Tibial nerve (tissue), 4 donors: Measurements from ENCODE around the gene CCDC85C. TPM values are rescaled to one million over a fixed set of nuclear protein-coding genes. Genes with fewer than 3 reads are reported as not detected.

ENCODE experiments used
- DNase-seq, 2 donors: peaks; one replicate each; pipeline ENCODE4 v3.0.0-alpha.2; 2019; ENCODE audit warnings: low spot score in 2 of 2
- H3K27ac ChIP-seq, 4 donors: fragments of 200-600 bp; sonication (generic) in 3 of 4; one replicate each; pipeline ENCODE4 v1.5.1; 2017 to 2019; ENCODE audit warnings: mild to moderate bottlenecking in 1 of 4
- H3K27me3 ChIP-seq, 2 donors: fragments of 200-600 bp; sonication (generic) in 1 of 2; one replicate each; pipeline versions ENCODE4 v1.5.1 to v1.6.0; 2017 to 2019
- H3K36me3 ChIP-seq, 3 donors: fragments of 200-600 bp; sonication (generic); one replicate each; pipeline ENCODE4 v1.5.1; 2018 to 2019
- H3K4me1 ChIP-seq, 4 donors: fragments of 200-600 bp; sonication (generic) in 3 of 4; one replicate each; pipeline ENCODE4 v1.5.1; 2017 to 2019
- H3K4me3 ChIP-seq, 4 donors: fragments of 200-600 bp; sonication (generic) in 3 of 4; one replicate each; pipeline ENCODE4 v1.5.1; 2017 to 2019; ENCODE audit warnings: mild to moderate bottlenecking in 1 of 4, moderate library complexity in 1 of 4
- H3K9me3 ChIP-seq, 4 donors: fragments of 200-600 bp; sonication (generic) in 3 of 4; one replicate each; pipeline ENCODE4 v1.5.1; 2017 to 2019
- CTCF ChIP-seq, 5 experiments: fragments of 200-600 bp in 3 of 5; fragments of 450-650 bp in 2 of 5; sonication (generic) in 3 of 5; IDR thresholded peaks; one replicate each; pipeline ENCODE4 v1.5.1; 2016 to 2019; ENCODE audit warnings: antibody characterized with exemption in 5 of 5, mild to moderate bottlenecking in 3 of 5, moderate library complexity in 2 of 5
- EP300 ChIP-seq, 2 donors: sonication (generic); formaldehyde crosslinking; IDR thresholded peaks; one replicate each; pipeline ENCODE4 v1.6.1; 2017; ENCODE audit warnings: antibody characterized with exemption in 2 of 2, mild to moderate bottlenecking in 1 of 2
- POLR2A ChIP-seq, 2 donors: fragments of 450-650 bp; IDR thresholded peaks; one replicate each; pipeline ENCODE4 v1.6.1; 2017; ENCODE audit warnings: antibody characterized with exemption in 2 of 2, mild to moderate bottlenecking in 2 of 2, moderate library complexity in 2 of 2
- WGBS, 2 donors: methylation state at CpG; one replicate each; pipeline ENCODE4 v1.1.5; 2018; 5-methylcytosine and 5-hydroxymethylcytosine counted together
- total RNA-seq, 4 donors: library from RNA; depleted of rRNA; stranded (reverse); fragments of >200 nt; gene quantifications; one replicate each; pipeline ENCODE4 v1.1.0, GENCODE V29; 2016

The CCDC85C gene
- total RNA-seq, 4 donors from 2014 or later = 0.60 to 4.6 (median 1.8) TPM

- no peak overlapping the region for H3K27ac ChIP-seq
- H3K4me1 ChIP-seq = no peaks in the 10 kb centered on the region
- no peak overlapping the region for H3K4me3 ChIP-seq
- 54 to 62% methylated on average over 6 of the region's 6 CpGs for WGBS, 2 donors
- no peaks in the 10 kb centered on the region for H3K9me3 ChIP-seq
- TF ChIP-seq POLR2A (IDR thresholded peaks at IDR 0.05) = no peak
- TF ChIP-seq CTCF (IDR thresholded peaks at IDR 0.05) = no peak
- no peak for TF ChIP-seq EP300 (IDR thresholded peaks at IDR 0.05)
- no peaks in the 10 kb centered on the region for H3K36me3 ChIP-seq
- DNase-seq = no peak
- no peaks in the 10 kb centered on the region for H3K27me3 ChIP-seq
These were observed 58.4 kb downstream of the CCDC85C start for GRCh38 chr14:99545586-99545985.

GRCh38 chr14:99544991-99545390, 59.0 kb downstream of the CCDC85C start:
- H3K9me3 ChIP-seq = no peaks in the 10 kb centered on the region
- 59 to 69% methylated on average over 11 of the region's 11 CpGs for WGBS, 2 donors
- DNase-seq = no peak
- no peaks in the 10 kb centered on the region for H3K36me3 ChIP-seq
- H3K4me1 ChIP-seq = no peaks in the 10 kb centered on the region
- H3K27ac ChIP-seq = no peak overlapping the region
- no peak overlapping the region for H3K4me3 ChIP-seq
- no peaks in the 10 kb centered on the region for H3K27me3 ChIP-seq
- TF ChIP-seq EP300 (IDR thresholded peaks at IDR 0.05) (no peak), CTCF (IDR thresholded peaks at IDR 0.05) (no peak), POLR2A (IDR thresholded peaks at IDR 0.05) (no peak)

GRCh38 chr14:99543985-99544384, 60.0 kb downstream of the CCDC85C start:
- H3K27me3 ChIP-seq = no peaks in the 10 kb centered on the region
- TF ChIP-seq EP300 (IDR thresholded peaks at IDR 0.05) (no peak), CTCF (IDR thresholded peaks at IDR 0.05) (no peak), POLR2A (IDR thresholded peaks at IDR 0.05) (no peak)
- no peaks in the 10 kb centered on the region for H3K36me3 ChIP-seq
- no peaks in the 10 kb centered on the region for H3K9me3 ChIP-seq
- H3K4me1 ChIP-seq = no peaks in the 10 kb centered on the region
- DNase-seq = no peak
- no peak overlapping the region for H3K4me3 ChIP-seq
- 81 to 89% methylated on average over 11 to 12 of the region's 12 CpGs for WGBS, 2 donors
- no peak overlapping the region for H3K27ac ChIP-seq

- Histone ChIP-seq H3K27me3 (no peaks in the 10 kb centered on the region), H3K36me3 (no peaks in the 10 kb centered on the region), H3K9me3 (no peaks in the 10 kb centered on the region), H3K4me3 (no peak overlapping the region), H3K4me1 (no peaks in the 10 kb centered on the region), H3K27ac (no peak overlapping the region)
- TF ChIP-seq EP300 (IDR thresholded peaks at IDR 0.05) = no peak
- TF ChIP-seq POLR2A (IDR thresholded peaks at IDR 0.05) = no peak
- TF ChIP-seq CTCF (IDR thresholded peaks at IDR 0.05) = no peak
- DNase-seq = no peak
- 85 to 86% methylated on average over 4 of the region's 4 CpGs for WGBS, 2 donors
These were observed 60.6 kb downstream of the CCDC85C start for GRCh38 chr14:99543370-99543769.

- no peaks in the 10 kb centered on the region for H3K4me1 ChIP-seq
These were observed 61.4 kb downstream of the CCDC85C start for GRCh38 chr14:99542566-99542965.

More at GRCh38 chr14:99542566-99542965, 61.4 kb downstream of the CCDC85C start:
- no peaks in the 10 kb centered on the region for H3K9me3 ChIP-seq
- no peak for TF ChIP-seq EP300 (IDR thresholded peaks at IDR 0.05)
- no peak for TF ChIP-seq POLR2A (IDR thresholded peaks at IDR 0.05)
- TF ChIP-seq CTCF (IDR thresholded peaks at IDR 0.05) = no peak
- no peak overlapping the region for H3K27ac ChIP-seq
- WGBS, 2 donors = 89 to 91% methylated on average over 10 to 13 of the region's 13 CpGs
- no peaks in the 10 kb centered on the region for H3K27me3 ChIP-seq
- H3K4me3 ChIP-seq = no peak overlapping the region
- no peaks in the 10 kb centered on the region for H3K36me3 ChIP-seq
- no peak for DNase-seq
